ENCODE measurements around the gene FOXL1. TPM values are rescaled to one million over a fixed set of nuclear protein-coding genes. Genes with fewer than 3 reads are reported as not detected.

FOXL1 gene
- total RNA-seq, 1 experiment from 2014 or later = 0.13 TPM

GRCh38 chr16:86547286-86547685, 31.1 kb upstream of the FOXL1 start:
- BruUV-seq (replicated peaks) = no TSS peak
- Histone ChIP-seq H3K4me3 (ENCODE audit: low read depth, low read length, poor library complexity, severe bottlenecking) (no peak overlapping the region), H3K4me1 (ENCODE audit: insufficient read depth, low read length, poor library complexity, severe bottlenecking) (no peaks in the 10 kb centered on the region), H3K27ac (ENCODE audit: low read depth, low read length, poor library complexity, severe bottlenecking) (no peak overlapping the region), H3K36me3 (ENCODE audit: insufficient read depth, low read length, poor library complexity, severe bottlenecking) (peaks cover 12% of the 10 kb centered on the region), H3K9me3 (ENCODE audit: low read depth, low read length, poor library complexity, severe bottlenecking) (no peaks in the 10 kb centered on the region), H3K27me3 (replicated peaks; ENCODE audit: insufficient read depth, low read depth, low read length, poor library complexity) (no peaks in the 10 kb centered on the region)
- ChIA-PET POLR2A (ENCODE audit: low non-redundant PET) (no interaction called here), CTCF (no interaction called here)
- TF ChIP-seq CTCF (conservative IDR thresholded peaks at IDR 0.05; ENCODE audit: low read depth, low read length) (no peak), EZH2 (IDR thresholded peaks at IDR 0.05; ENCODE audit: borderline replicate concordance, low read depth, low read length, poor library complexity, severe bottlenecking) (no peak)
- intact Hi-C loops (cut with micrococcal nuclease; ENCODE audit: unreplicated experiment) = no loop called here
- no peak for DNase-seq (ENCODE audit: low spot score)

GRCh38 chr16:86549076-86549892, 29.1 kb upstream of the FOXL1 start:
- Histone ChIP-seq H3K4me1 (ENCODE audit: insufficient read depth, low read length, poor library complexity, severe bottlenecking) (no peaks in the 10 kb centered on the region), H3K27ac (ENCODE audit: low read depth, low read length, poor library complexity, severe bottlenecking) (no peak overlapping the region), H3K4me3 (ENCODE audit: low read depth, low read length, poor library complexity, severe bottlenecking) (no peak overlapping the region), H3K27me3 (replicated peaks; ENCODE audit: insufficient read depth, low read depth, low read length, poor library complexity) (no peaks in the 10 kb centered on the region), H3K36me3 (ENCODE audit: insufficient read depth, low read length, poor library complexity, severe bottlenecking) (peaks cover 12% of the 10 kb centered on the region), H3K9me3 (ENCODE audit: low read depth, low read length, poor library complexity, severe bottlenecking) (no peaks in the 10 kb centered on the region)
- intact Hi-C loops (cut with micrococcal nuclease; ENCODE audit: unreplicated experiment) = no loop called here
- CTCF ChIA-PET = no interaction called here
- POLR2A ChIA-PET (ENCODE audit: low non-redundant PET) = no interaction called here
- no peak for DNase-seq (ENCODE audit: low spot score)
- no TSS peak for BruUV-seq (replicated peaks)
- TF ChIP-seq EZH2 (IDR thresholded peaks at IDR 0.05; ENCODE audit: borderline replicate concordance, low read depth, low read length, poor library complexity, severe bottlenecking) = no peak
- no peak for TF ChIP-seq CTCF (conservative IDR thresholded peaks at IDR 0.05; ENCODE audit: low read depth, low read length)

GRCh38 chr16:86549893-86550190, 28.5 kb upstream of the FOXL1 start:
- CTCF ChIA-PET = no interaction called here
- no peaks in the 10 kb centered on the region for H3K27me3 ChIP-seq (replicated peaks; ENCODE audit: insufficient read depth, low read depth, low read length, poor library complexity)
- peaks cover 12% of the 10 kb centered on the region for H3K36me3 ChIP-seq (ENCODE audit: insufficient read depth, low read length, poor library complexity, severe bottlenecking)
- no peak for DNase-seq (ENCODE audit: low spot score)
- H3K9me3 ChIP-seq (ENCODE audit: low read depth, low read length, poor library complexity, severe bottlenecking) = no peaks in the 10 kb centered on the region
- no peak overlapping the region for H3K4me3 ChIP-seq (ENCODE audit: low read depth, low read length, poor library complexity, severe bottlenecking)
- intact Hi-C loops (cut with micrococcal nuclease; ENCODE audit: unreplicated experiment) = no loop called here
- no peak overlapping the region for H3K27ac ChIP-seq (ENCODE audit: low read depth, low read length, poor library complexity, severe bottlenecking)
- H3K4me1 ChIP-seq (ENCODE audit: insufficient read depth, low read length, poor library complexity, severe bottlenecking) = no peaks in the 10 kb centered on the region
- no TSS peak for BruUV-seq (replicated peaks)
- POLR2A ChIA-PET (ENCODE audit: low non-redundant PET) = no interaction called here
- TF ChIP-seq CTCF (conservative IDR thresholded peaks at IDR 0.05; ENCODE audit: low read depth, low read length) (no peak), EZH2 (IDR thresholded peaks at IDR 0.05; ENCODE audit: borderline replicate concordance, low read depth, low read length, poor library complexity, severe bottlenecking) (no peak)
